Activated CD8-positive, alpha-beta T cell treated with anti-CD3 and anti-CD28 coated beads for 36 hours (primary cell): Measurements from ENCODE around the gene CRYZL1. TPM values are rescaled to one million over a fixed set of nuclear protein-coding genes. Genes with fewer than 3 reads are reported as not detected.

Source experiments
- ATAC-seq: fragments of 200-7000 bp; cut with Tn5 transposase; one replicate; pipeline ENCODE4 v1.10.0; 2021; ENCODE audit warnings: mild to moderate bottlenecking, moderate library complexity
- CTCF ChIA-PET: fragments of 350-600 bp; sonication (Branson Sonifier 250); formaldehyde crosslinking; loops from one replicate; lab custom pipeline; 2021; ENCODE audit warnings: antibody characterized with exemption; lab: Charles Lee
- POLR2A ChIA-PET: fragments of 350-600 bp; sonication (Branson Sonifier 250); formaldehyde crosslinking; loops from one replicate; lab custom pipeline; 2021; ENCODE audit warnings: antibody characterized with exemption; lab: Charles Lee
- DNase-seq: peaks from one replicate; pipeline ENCODE4 v3.0.0-alpha.2; 2020
- H3K27ac Mint-ChIP-seq: one replicate; pipeline ENCODE4 v1.8.0; 2021; ENCODE audit warnings: mild to moderate bottlenecking, mixed read lengths
- H3K27me3 Mint-ChIP-seq: one replicate; pipeline ENCODE4 v1.8.0; 2021; ENCODE audit warnings: mixed read lengths
- H3K36me3 Mint-ChIP-seq: one replicate; pipeline ENCODE4 v1.8.0; 2021; ENCODE audit warnings: low read depth, mixed read lengths
- H3K4me1 Mint-ChIP-seq: one replicate; pipeline ENCODE4 v1.8.0; 2021; ENCODE audit warnings: low read depth, mixed read lengths
- H3K4me3 Mint-ChIP-seq: one replicate; pipeline ENCODE4 v1.8.0; 2021; ENCODE audit warnings: mild to moderate bottlenecking, moderate library complexity, mixed read lengths
- H3K9me3 Mint-ChIP-seq: one replicate; pipeline ENCODE4 v1.8.0; 2021; ENCODE audit warnings: mixed read lengths
- intact Hi-C: fragments of 100-400 bp; cut with micrococcal nuclease; formaldehyde crosslinking; loops from one replicate; pipeline ENCODE4 v1.10.0; 2022
- total RNA-seq, 2 experiments: library from RNA; stranded (reverse); gene quantifications; one replicate each; pipeline ENCODE4 v1.2.3, GENCODE V29; 2021
- TF ChIP-seq, protein P1 (sequence below): fragments of 200-600 bp; IDR thresholded peaks from one replicate; pipeline ENCODE4 v1.8.0; 2022; ENCODE audit warnings: antibody characterized with exemption, mild to moderate bottlenecking

CRYZL1 gene
- 10 to 100 TPM; 30.1 to 33.2 TPM for total RNA-seq

DNA sequence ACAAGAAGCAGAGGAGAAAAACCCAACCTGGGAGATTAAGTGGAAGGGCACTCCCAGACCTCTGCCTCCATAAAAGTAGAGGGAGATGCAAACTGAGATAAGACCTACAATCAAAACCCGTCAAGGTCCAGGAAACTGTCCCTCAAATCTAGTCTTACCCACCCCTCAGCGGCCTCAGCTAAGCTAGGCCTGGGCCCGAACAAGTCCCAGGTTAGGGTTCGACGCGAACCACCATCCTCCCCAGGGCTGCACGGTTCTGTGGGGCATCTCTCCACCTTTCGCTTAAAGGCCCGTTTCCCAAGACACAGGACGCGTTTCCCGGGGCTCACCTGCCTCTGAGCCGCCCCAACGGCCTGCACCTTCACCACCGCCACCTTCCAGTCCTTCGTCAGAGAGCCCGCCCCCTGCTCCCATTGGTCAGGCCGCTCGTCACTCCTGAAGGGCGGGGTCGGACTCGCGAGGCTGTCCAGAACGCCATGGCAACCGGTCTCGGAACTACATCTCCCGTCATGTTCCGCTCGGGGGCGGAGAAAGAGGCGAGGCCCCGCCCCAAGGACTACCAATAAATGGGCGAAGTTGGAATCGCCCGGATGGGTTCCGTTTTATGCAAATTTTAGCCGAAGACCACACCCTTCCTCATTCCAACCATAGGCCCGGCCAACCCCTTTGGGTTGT is at the start of gene CRYZL1:
Gene CRYZL1 (minus strand): TSS at position 390 of the 675 bp plus-strand sequence. CDS start 10,190 bp downstream, outside the sequence.
- Mint-ChIP-seq H3K27me3 (peaks cover 17% of the 10 kb centered on the region), H3K36me3 (peaks cover 4% of the 10 kb centered on the region), H3K4me3 (peak within 1 kb of the TSS; percentile 81), H3K9me3 (no peaks in the 10 kb centered on the region), H3K27ac (peak within 1 kb of the TSS; percentile 94), H3K4me1 (peaks cover 24% of the 10 kb centered on the region)
- POLR2A ChIA-PET, result interaction anchor here (1.1 kb wide), 1 partner anchor 53 kb away, joined by 7 read pairs; the partner anchor contains the start of gene DONSON
- peak; percentile 100 for DNase-seq
- TF ChIP-seq, protein P1, sequence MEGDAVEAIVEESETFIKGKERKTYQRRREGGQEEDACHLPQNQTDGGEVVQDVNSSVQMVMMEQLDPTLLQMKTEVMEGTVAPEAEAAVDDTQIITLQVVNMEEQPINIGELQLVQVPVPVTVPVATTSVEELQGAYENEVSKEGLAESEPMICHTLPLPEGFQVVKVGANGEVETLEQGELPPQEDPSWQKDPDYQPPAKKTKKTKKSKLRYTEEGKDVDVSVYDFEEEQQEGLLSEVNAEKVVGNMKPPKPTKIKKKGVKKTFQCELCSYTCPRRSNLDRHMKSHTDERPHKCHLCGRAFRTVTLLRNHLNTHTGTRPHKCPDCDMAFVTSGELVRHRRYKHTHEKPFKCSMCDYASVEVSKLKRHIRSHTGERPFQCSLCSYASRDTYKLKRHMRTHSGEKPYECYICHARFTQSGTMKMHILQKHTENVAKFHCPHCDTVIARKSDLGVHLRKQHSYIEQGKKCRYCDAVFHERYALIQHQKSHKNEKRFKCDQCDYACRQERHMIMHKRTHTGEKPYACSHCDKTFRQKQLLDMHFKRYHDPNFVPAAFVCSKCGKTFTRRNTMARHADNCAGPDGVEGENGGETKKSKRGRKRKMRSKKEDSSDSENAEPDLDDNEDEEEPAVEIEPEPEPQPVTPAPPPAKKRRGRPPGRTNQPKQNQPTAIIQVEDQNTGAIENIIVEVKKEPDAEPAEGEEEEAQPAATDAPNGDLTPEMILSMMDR, result no peak
- intact Hi-C loops, result loop anchor here (10.0 kb wide), 1 partner anchor 253 kb away; no protein-coding TSS in a partner anchor
- CTCF ChIA-PET, result interaction anchor here (1.1 kb wide), 1 partner anchor 36 kb away, joined by 5 read pairs; no protein-coding TSS in a partner anchor
- ATAC-seq, result peak; percentile 85

DNA sequence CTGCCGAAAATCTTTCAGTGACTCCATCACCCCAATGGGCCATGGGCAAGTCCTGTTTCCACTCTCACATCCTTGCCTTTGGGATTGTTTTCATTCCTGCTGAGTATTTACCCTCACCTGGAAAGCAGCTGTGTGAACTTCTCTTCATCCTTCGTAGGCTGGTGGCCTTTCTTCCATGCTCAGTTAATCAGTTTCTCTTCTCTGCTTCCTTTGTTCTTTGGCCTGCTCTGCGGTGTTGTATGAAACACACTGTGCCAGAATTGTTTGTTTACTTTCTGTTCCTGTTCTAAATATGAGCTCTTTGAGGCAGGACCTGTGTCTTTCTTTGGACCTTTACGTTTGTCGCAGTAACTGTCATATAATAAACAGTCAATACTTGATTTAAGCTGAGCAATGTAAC is 49.3 kb upstream of the CRYZL1 start:
- no peaks in the 10 kb centered on the region for H3K9me3 Mint-ChIP-seq
- H3K4me1 Mint-ChIP-seq, result no peaks in the 10 kb centered on the region
- no peak for ATAC-seq
- no peaks in the 10 kb centered on the region for H3K36me3 Mint-ChIP-seq
- H3K27ac Mint-ChIP-seq, result no peak overlapping the region
- DNase-seq, result no peak
- ChIA-PET POLR2A (interaction anchor here (1.0 kb wide), 1 partner anchor 42 kb away, joined by 3 read pairs; no protein-coding TSS in a partner anchor), CTCF (no interaction called here)
- intact Hi-C loops, result no loop called here
- TF ChIP-seq, protein P1, result no peak
- no peak overlapping the region for H3K4me3 Mint-ChIP-seq
- no peaks in the 10 kb centered on the region for H3K27me3 Mint-ChIP-seq

DNA sequence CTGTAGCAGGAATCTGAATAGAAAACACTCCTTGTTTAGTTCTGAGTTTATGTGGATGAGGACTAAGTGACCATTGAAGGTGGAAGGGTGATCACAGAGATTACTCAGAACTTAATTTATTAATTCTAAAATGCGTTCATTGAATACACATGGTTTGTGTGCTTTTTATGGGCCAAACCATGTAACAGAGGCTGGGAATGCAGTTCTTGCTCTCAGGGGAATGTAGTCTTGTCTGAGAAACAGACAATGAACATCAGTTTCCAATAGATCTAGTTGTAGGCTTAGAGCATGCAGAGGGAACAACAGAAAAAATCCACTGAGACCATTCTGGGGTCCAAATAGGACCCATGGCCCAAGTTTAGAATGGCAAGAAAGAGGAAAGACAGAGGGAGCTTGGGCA is 46.8 kb upstream of the CRYZL1 start:
- Mint-ChIP-seq H3K4me1 (no peaks in the 10 kb centered on the region), H3K27ac (no peak overlapping the region), H3K27me3 (peaks cover 3% of the 10 kb centered on the region), H3K9me3 (no peaks in the 10 kb centered on the region), H3K4me3 (no peak overlapping the region), H3K36me3 (no peaks in the 10 kb centered on the region)
- ChIA-PET CTCF (no interaction called here), POLR2A (no interaction called here)
- ATAC-seq (no peak), DNase-seq (no peak)
- intact Hi-C loops, result no loop called here
- TF ChIP-seq, protein P1, result no peak

DNA sequence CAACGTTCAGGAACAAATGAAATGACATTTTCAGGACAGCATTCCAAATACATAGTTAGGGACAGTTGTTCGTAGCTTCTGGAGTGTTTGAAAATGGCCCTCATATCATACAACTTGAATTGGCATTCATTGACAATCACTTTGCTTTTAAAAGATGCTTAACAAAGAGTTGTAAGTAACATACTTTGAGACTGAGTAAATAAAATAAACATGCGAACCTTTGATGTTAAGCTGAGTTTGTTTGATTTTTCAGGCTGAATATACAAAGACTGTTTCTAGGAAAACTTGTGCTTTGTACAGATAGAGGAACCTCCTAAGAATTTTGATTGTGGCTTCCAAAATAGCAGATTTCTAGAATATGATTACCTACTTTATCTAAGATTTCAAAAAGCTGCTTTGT is 46.1 kb upstream of the CRYZL1 start:
- Mint-ChIP-seq H3K27ac (no peak overlapping the region), H3K36me3 (no peaks in the 10 kb centered on the region), H3K27me3 (peaks cover 3% of the 10 kb centered on the region), H3K4me3 (no peak overlapping the region), H3K4me1 (no peaks in the 10 kb centered on the region), H3K9me3 (no peaks in the 10 kb centered on the region)
- no peak for ATAC-seq
- POLR2A ChIA-PET, result no interaction called here
- TF ChIP-seq, protein P1, result no peak
- intact Hi-C loops, result no loop called here
- CTCF ChIA-PET, result interaction anchor here (0.7 kb wide), 1 partner anchor 1209 kb away, joined by 3 read pairs; no protein-coding TSS in a partner anchor
- DNase-seq, result no peak

DNA sequence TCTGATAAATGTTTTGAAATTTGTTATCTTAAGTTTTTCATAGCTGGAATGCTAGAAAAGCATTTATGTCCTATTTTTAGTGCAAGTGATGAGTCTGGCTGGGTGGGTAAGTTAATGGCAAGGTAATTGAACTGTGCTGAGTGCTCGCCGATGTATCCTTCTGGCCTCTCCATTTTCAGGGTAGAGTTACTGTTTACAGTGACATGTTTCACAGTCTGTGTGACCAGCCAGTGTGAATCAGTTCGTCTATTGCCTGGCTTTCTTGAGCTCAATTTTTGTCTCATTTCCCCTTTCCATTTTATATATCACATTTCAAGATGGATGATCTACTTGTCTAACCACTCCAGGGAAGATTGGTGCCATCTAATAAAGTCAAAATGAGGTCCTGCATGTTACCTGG is 44.8 kb upstream of the CRYZL1 start:
- TF ChIP-seq, protein P1, result no peak
- H3K27ac Mint-ChIP-seq, result no peak overlapping the region
- no peaks in the 10 kb centered on the region for H3K9me3 Mint-ChIP-seq
- H3K27me3 Mint-ChIP-seq, result peaks cover 3% of the 10 kb centered on the region
- intact Hi-C loops, result no loop called here
- ChIA-PET POLR2A (no interaction called here), CTCF (interaction anchor here (1.4 kb wide), 1 partner anchor 24 kb away, joined by 4 read pairs; no protein-coding TSS in a partner anchor)
- no peak for ATAC-seq
- H3K36me3 Mint-ChIP-seq, result no peaks in the 10 kb centered on the region
- no peak for DNase-seq
- no peak overlapping the region for H3K4me3 Mint-ChIP-seq
- no peaks in the 10 kb centered on the region for H3K4me1 Mint-ChIP-seq
